ENCODE results near the gene TMEM201.

GRCh38 chr1:9590945-9591668 lies 2.4 kb downstream of the TMEM201 start:
- TF ChIP-seq, protein P1, sequence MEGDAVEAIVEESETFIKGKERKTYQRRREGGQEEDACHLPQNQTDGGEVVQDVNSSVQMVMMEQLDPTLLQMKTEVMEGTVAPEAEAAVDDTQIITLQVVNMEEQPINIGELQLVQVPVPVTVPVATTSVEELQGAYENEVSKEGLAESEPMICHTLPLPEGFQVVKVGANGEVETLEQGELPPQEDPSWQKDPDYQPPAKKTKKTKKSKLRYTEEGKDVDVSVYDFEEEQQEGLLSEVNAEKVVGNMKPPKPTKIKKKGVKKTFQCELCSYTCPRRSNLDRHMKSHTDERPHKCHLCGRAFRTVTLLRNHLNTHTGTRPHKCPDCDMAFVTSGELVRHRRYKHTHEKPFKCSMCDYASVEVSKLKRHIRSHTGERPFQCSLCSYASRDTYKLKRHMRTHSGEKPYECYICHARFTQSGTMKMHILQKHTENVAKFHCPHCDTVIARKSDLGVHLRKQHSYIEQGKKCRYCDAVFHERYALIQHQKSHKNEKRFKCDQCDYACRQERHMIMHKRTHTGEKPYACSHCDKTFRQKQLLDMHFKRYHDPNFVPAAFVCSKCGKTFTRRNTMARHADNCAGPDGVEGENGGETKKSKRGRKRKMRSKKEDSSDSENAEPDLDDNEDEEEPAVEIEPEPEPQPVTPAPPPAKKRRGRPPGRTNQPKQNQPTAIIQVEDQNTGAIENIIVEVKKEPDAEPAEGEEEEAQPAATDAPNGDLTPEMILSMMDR (IDR thresholded peaks at IDR 0.05; ENCODE audit: low read depth, low read length, missing input control), result no peak
- TF ChIP-seq ATF3 (IDR thresholded peaks at IDR 0.05), result no peak
- TF ChIP-seq RAD21 (IDR thresholded peaks at IDR 0.05), result no peak
- TF ChIP-seq, protein P2, sequence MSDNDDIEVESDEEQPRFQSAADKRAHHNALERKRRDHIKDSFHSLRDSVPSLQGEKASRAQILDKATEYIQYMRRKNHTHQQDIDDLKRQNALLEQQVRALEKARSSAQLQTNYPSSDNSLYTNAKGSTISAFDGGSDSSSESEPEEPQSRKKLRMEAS (IDR thresholded peaks at IDR 0.05), result no peak
- TF ChIP-seq JUND (IDR thresholded peaks at IDR 0.05), result no peak
- TF ChIP-seq REST (IDR thresholded peaks at IDR 0.05), result no peak
- no peak for TF ChIP-seq GABPA (IDR thresholded peaks at IDR 0.05 in 1 of 2, conservative IDR thresholded peaks at IDR 0.05 in 1 of 2)
- no peak for TF ChIP-seq YY1 (IDR thresholded peaks at IDR 0.05)
- TF ChIP-seq HNF4A (conservative IDR thresholded peaks at IDR 0.05), result no peak
- TF ChIP-seq ZBTB33 (IDR thresholded peaks at IDR 0.05), result no peak
- no peak for TF ChIP-seq NR2F2 (IDR thresholded peaks at IDR 0.05)
- no peak for TF ChIP-seq TAF1 (conservative IDR thresholded peaks at IDR 0.05)
- TF ChIP-seq FOXA1 (IDR thresholded peaks at IDR 0.05), result no peak
- TF ChIP-seq RXRA (IDR thresholded peaks at IDR 0.05), result no peak
